Erythroblast (primary cell): ENCODE results near the gene ZNF90.
"Not testable (repeated sequence)": the region's sequence is repeated elsewhere in the genome, so short reads cannot be mapped to it uniquely, and the experiment has no call there.

Experiments
- GATA1 ChIP-seq: IDR thresholded peaks from 2 replicates; pipeline ENCODE4 v1.6.1; 2011; ENCODE audit warnings: low read depth, mild to moderate bottlenecking, control low read depth, low read length, moderate library complexity
- POLR2A ChIP-seq: IDR thresholded peaks from 2 replicates; pipeline ENCODE4 v1.6.1; 2011; ENCODE audit warnings: mild to moderate bottlenecking, low read length

GRCh38 chr19:20152506-20152905, 74.7 kb downstream of the ZNF90 start:
- TF ChIP-seq POLR2A, GATA1: not testable (repeated sequence)
